ENCODE data around the gene EDN2.

Gene EDN2

GRCh38 chr1:41434748-41435449 lies 49.6 kb downstream of the EDN2 start:
- H3K36me3 ChIP-seq (ENCODE audit: insufficient read depth, low read length): no peaks in the 10 kb centered on the region
- no peaks in the 10 kb centered on the region for H3K79me2 ChIP-seq (ENCODE audit: control insufficient read depth, insufficient read depth, low read length, unreplicated experiment)
- H3K27ac ChIP-seq (ENCODE audit: low read depth, low read length): peak overlapping the region; percentile 19; the same call in 1 of the 2 replicates
- no peak overlapping the region for H2AFZ ChIP-seq (ENCODE audit: low read length, unreplicated experiment)
- no peak overlapping the region for H3K4me3 ChIP-seq (ENCODE audit: low read depth, low read length)
- peaks cover 41% of the 10 kb centered on the region for H3K4me1 ChIP-seq (ENCODE audit: control insufficient read depth, insufficient read depth, low read length, unreplicated experiment)
- H3K27me3 ChIP-seq (ENCODE audit: insufficient read depth, low read length): no peaks in the 10 kb centered on the region

GRCh38 chr1:41434306-41434705 lies 50.2 kb downstream of the EDN2 start:
- no peak overlapping the region for H3K27ac ChIP-seq (ENCODE audit: low read depth, low read length)
- no peaks in the 10 kb centered on the region for H3K27me3 ChIP-seq (ENCODE audit: insufficient read depth, low read length)
- H3K4me3 ChIP-seq (ENCODE audit: low read depth, low read length): no peak overlapping the region
- H3K79me2 ChIP-seq (ENCODE audit: control insufficient read depth, insufficient read depth, low read length, unreplicated experiment): no peaks in the 10 kb centered on the region
- peaks cover 41% of the 10 kb centered on the region for H3K4me1 ChIP-seq (ENCODE audit: control insufficient read depth, insufficient read depth, low read length, unreplicated experiment)
- H3K36me3 ChIP-seq (ENCODE audit: insufficient read depth, low read length): no peaks in the 10 kb centered on the region
- no peak overlapping the region for H2AFZ ChIP-seq (ENCODE audit: low read length, unreplicated experiment)

GRCh38 chr1:41433501-41433900 lies 51.0 kb downstream of the EDN2 start:
- no peak overlapping the region for H3K27ac ChIP-seq (ENCODE audit: low read depth, low read length)
- H3K36me3 ChIP-seq (ENCODE audit: insufficient read depth, low read length): no peaks in the 10 kb centered on the region
- no peaks in the 10 kb centered on the region for H3K79me2 ChIP-seq (ENCODE audit: control insufficient read depth, insufficient read depth, low read length, unreplicated experiment)
- peaks cover 41% of the 10 kb centered on the region for H3K4me1 ChIP-seq (ENCODE audit: control insufficient read depth, insufficient read depth, low read length, unreplicated experiment)
- no peak overlapping the region for H2AFZ ChIP-seq (ENCODE audit: low read length, unreplicated experiment)
- H3K27me3 ChIP-seq (ENCODE audit: insufficient read depth, low read length): no peaks in the 10 kb centered on the region
- H3K4me3 ChIP-seq (ENCODE audit: low read depth, low read length): no peak overlapping the region

GRCh38 chr1:41432481-41433280 lies 51.8 kb downstream of the EDN2 start:
- Histone ChIP-seq H3K4me1 (ENCODE audit: control insufficient read depth, insufficient read depth, low read length, unreplicated experiment) (peaks cover 41% of the 10 kb centered on the region), H3K79me2 (ENCODE audit: control insufficient read depth, insufficient read depth, low read length, unreplicated experiment) (no peaks in the 10 kb centered on the region), H3K36me3 (ENCODE audit: insufficient read depth, low read length) (no peaks in the 10 kb centered on the region), H2AFZ (ENCODE audit: low read length, unreplicated experiment) (no peak overlapping the region), H3K4me3 (ENCODE audit: low read depth, low read length) (no peak overlapping the region), H3K27ac (ENCODE audit: low read depth, low read length) (no peak overlapping the region), H3K27me3 (ENCODE audit: insufficient read depth, low read length) (no peaks in the 10 kb centered on the region)

GRCh38 chr1:41431490-41432350 lies 52.8 kb downstream of the EDN2 start:
- H3K79me2 ChIP-seq (ENCODE audit: control insufficient read depth, insufficient read depth, low read length, unreplicated experiment): no peaks in the 10 kb centered on the region
- H3K4me3 ChIP-seq (ENCODE audit: low read depth, low read length): no peak overlapping the region
- H3K36me3 ChIP-seq (ENCODE audit: insufficient read depth, low read length): no peaks in the 10 kb centered on the region
- H2AFZ ChIP-seq (ENCODE audit: low read length, unreplicated experiment): no peak overlapping the region
- H3K27me3 ChIP-seq (ENCODE audit: insufficient read depth, low read length): no peaks in the 10 kb centered on the region
- H3K4me1 ChIP-seq (ENCODE audit: control insufficient read depth, insufficient read depth, low read length, unreplicated experiment): peaks cover 41% of the 10 kb centered on the region
- no peak overlapping the region for H3K27ac ChIP-seq (ENCODE audit: low read depth, low read length)

- Histone ChIP-seq H2AFZ (ENCODE audit: low read length, unreplicated experiment) (no peak overlapping the region), H3K79me2 (ENCODE audit: control insufficient read depth, insufficient read depth, low read length, unreplicated experiment) (no peaks in the 10 kb centered on the region), H3K27me3 (ENCODE audit: insufficient read depth, low read length) (no peaks in the 10 kb centered on the region), H3K4me3 (ENCODE audit: low read depth, low read length) (no peak overlapping the region), H3K27ac (ENCODE audit: low read depth, low read length) (no peak overlapping the region), H3K4me1 (ENCODE audit: control insufficient read depth, insufficient read depth, low read length, unreplicated experiment) (peaks cover 32% of the 10 kb centered on the region), H3K36me3 (ENCODE audit: insufficient read depth, low read length) (no peaks in the 10 kb centered on the region)
Measured at GRCh38 chr1:41430582-41430981, 53.9 kb downstream of the EDN2 start.

GRCh38 chr1:41430069-41430468 lies 54.4 kb downstream of the EDN2 start:
- H3K27ac ChIP-seq (ENCODE audit: low read depth, low read length): no peak overlapping the region
- peaks cover 27% of the 10 kb centered on the region for H3K4me1 ChIP-seq (ENCODE audit: control insufficient read depth, insufficient read depth, low read length, unreplicated experiment)
- H2AFZ ChIP-seq (ENCODE audit: low read length, unreplicated experiment): no peak overlapping the region
- no peaks in the 10 kb centered on the region for H3K79me2 ChIP-seq (ENCODE audit: control insufficient read depth, insufficient read depth, low read length, unreplicated experiment)
- H3K4me3 ChIP-seq (ENCODE audit: low read depth, low read length): no peak overlapping the region
- no peaks in the 10 kb centered on the region for H3K36me3 ChIP-seq (ENCODE audit: insufficient read depth, low read length)
- no peaks in the 10 kb centered on the region for H3K27me3 ChIP-seq (ENCODE audit: insufficient read depth, low read length)

GRCh38 chr1:41429641-41430035 lies 54.8 kb downstream of the EDN2 start:
- Histone ChIP-seq H3K79me2 (ENCODE audit: control insufficient read depth, insufficient read depth, low read length, unreplicated experiment) (no peaks in the 10 kb centered on the region), H2AFZ (ENCODE audit: low read length, unreplicated experiment) (no peak overlapping the region), H3K27ac (ENCODE audit: low read depth, low read length) (no peak overlapping the region), H3K36me3 (ENCODE audit: insufficient read depth, low read length) (no peaks in the 10 kb centered on the region), H3K27me3 (ENCODE audit: insufficient read depth, low read length) (no peaks in the 10 kb centered on the region), H3K4me1 (ENCODE audit: control insufficient read depth, insufficient read depth, low read length, unreplicated experiment) (peaks cover 23% of the 10 kb centered on the region), H3K4me3 (ENCODE audit: low read depth, low read length) (no peak overlapping the region)

Data from ACC112 (cell line).